ENCODE data around the gene MTREX.

MTREX gene

DNA sequence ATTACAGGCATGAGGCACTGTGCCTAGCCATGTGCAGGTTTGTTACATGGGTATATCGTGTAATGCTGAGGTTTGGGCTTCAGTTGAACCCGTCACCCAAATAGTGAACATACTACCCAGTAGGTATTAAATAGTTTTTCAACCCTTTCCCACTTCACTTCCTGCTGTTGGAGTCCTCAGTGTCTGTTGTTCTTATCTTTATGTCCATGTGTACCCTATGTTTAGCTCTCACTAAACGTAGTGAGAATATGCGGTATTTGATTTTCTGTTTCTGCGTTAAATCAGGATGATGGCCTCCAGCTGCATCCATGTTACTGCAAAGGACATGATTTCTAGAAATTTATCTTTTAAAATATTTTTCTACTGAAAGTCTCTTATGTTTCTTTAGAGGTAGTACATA is 17.8 kb downstream of the MTREX start:
- DNase-seq, result no peak

DNA sequence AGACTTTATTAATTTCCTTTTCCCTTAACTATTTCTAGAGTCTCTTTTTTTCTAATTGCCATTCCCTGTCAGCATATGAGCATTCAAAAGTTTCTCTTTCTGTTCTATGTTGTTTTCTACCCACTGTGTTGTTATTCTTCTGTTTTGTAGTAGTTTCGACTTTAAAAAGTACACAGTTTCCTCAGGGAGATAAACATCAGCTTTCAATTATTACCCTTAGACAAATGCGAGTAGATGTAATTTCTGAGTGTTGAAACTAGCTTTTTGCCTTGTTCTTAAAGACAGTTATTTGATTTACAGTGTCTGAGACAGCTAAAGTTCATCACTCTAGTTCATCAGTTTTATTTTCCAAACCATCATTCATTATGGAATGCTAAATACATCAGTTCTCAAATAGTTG is 19.5 kb downstream of the MTREX start:
- DNase-seq, result no peak

DNA sequence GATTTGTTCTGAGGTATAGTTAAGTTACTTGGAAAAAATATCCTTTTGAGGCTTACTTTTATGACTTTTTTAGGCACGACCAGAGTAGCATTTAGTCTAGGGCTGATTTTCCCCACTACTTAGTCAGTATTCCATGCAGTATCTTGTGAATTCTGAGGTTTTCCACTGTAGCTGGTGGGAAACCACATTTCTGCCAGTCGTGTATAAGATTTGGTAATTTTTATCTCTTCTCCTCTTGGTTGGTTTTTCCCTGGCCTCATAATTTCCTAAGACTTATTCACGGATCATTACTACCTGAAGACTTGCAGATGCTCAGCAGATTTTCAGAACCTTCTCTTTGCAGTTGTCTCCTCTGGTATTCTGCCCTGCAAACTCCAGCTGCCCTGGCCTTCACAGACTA is 23.5 kb downstream of the MTREX start:
- no peak for DNase-seq

DNA sequence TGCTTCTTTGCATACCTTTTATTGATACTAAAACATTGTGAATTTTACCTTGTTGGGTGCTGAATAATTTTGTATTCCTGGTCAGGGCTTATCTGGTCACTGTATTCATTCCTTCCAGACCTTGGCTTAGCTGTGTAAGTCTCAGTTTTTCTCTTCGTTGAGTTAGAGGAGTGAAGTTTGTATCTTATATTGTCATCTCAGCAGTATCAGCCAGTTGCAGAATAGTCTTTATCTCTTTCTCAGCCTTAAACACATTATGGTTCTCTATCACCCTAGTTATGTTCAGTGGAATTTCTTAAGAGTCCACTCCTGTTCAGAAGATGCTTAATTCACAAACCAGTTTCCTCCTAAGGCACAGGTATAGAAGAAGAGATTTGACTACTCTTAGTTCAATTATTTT is 25.2 kb downstream of the MTREX start:
- DNase-seq, result no peak

DNA sequence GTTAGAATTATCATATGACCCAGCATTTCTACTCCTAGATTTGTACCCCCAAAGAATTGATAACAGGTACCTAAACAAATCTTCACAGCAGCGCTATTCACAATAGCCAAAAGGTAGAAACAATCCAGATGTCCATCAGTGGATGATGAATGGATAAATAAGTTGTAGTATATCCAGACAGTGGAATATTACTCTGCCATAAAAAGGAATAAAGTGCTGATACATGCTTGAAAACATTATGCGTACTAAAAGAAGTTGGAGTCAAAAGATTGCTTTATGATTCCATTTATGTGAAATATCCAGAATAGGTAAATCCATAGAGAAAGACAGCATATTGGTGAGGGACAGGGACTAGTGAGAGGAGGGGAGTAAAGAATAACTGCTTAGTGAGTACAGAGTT is 26.0 kb downstream of the MTREX start:
- DNase-seq, result no peak

DNA sequence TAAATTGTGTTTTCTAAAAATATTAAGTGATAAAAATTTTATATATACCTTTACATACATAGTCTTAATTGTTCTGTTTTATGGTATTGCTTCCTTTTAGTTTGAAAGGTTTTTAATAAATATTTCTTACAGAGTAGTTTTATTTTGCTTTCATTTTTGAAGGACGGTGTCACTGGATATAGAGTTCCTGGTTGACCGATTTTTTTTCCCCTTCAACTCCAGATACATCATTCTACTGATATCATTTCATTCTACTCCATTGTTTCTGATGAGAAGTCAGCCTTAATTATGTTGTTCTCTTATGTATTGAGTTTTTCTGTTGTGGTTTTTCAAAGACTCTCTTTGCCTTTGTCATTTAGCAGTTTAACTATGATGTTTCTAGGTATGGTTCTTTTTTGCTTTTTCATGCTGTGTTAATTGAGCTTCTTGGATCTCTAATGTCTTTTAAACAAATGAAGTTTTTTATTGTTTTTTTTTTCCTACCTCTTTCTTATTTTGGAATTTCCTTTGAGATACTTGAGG is 30.4 kb downstream of the MTREX start:
- peak; percentile 11 for DNase-seq

DNA sequence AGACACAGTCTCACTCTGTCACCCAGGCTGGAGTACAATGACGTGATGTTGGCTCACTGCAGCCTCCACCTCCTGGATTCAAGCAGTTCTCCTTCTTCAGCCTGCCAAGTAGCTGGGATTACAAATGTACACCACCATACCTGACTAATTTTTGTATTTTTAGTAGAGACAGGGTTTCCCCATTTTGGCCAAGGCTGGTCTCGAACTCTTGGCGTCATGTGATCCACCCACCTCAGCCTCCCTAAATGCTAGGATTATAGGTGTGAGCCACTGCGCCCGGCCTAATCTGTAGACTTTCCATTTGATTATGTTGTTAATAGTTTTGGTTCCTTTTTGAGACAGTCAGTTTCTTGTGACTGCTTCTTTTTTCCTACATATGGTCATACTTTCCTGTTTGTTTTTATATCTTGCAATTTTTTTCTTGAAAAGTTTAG is 31.0 kb downstream of the MTREX start:
- no peak for DNase-seq

DNA sequence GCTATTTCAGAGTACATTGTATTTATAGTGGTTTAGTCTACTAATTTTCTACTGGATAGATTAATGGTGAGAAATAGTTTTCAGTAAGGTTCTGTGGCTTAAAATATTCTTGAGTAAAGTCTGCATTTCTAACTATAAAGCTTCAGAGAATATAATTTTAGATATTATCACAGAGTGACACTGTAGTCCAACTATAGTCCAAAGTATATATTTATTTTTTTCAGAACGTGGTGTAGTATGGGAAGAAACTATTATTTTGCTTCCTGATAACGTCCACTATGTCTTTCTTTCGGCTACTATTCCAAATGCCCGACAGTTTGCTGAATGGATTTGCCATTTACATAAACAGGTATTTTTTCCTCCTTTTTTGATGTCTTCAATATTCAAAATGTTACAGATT is 35.3 kb downstream of the MTREX start:
- no peak for DNase-seq

DNA sequence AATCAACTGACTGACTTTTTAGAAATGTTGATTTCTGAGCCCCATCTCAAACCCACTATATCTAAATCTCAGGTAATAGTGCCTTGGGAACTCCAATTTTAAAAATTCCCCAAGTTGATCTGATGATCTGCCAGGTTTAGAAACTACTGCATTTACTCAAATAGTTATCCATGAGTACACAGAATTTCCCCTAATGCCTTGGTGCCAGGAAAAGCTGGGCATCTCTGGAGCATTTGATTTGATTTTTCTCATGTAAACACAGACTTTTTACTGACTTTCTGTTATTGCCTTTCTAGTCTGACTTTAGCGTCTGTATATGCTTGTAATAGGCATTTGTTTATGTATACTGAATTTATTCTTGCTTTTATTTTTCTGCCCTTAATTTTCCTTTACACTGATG is 35.8 kb downstream of the MTREX start:
- no peak for DNase-seq

DNA sequence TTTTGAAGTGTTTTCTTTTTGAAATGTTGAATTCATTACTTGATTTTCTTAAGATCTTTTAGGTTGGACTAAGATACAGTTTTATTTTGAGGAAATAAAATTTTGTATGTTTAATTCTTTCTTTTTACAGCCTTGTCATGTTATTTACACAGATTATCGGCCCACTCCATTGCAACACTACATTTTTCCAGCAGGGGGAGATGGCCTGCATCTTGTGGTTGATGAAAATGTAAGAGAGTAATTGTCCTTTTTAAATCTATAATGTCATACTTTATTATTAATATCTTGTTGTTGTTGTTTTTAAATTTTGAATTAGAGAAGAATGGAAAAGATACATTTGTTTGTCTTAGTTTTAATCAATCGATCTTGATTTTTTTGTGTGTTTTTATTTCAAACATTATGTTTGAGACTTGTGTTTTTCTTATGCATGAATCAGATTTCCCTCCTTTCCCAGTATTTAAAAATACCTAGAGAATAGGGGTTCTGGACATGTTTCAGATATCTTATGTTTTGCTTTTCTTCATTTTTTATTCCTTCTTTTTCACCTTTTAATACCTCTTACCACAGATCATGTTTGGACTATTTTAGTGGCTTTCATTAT is 36.7 kb downstream of the MTREX start:
- DNase-seq, result peak; percentile 82

DNA sequence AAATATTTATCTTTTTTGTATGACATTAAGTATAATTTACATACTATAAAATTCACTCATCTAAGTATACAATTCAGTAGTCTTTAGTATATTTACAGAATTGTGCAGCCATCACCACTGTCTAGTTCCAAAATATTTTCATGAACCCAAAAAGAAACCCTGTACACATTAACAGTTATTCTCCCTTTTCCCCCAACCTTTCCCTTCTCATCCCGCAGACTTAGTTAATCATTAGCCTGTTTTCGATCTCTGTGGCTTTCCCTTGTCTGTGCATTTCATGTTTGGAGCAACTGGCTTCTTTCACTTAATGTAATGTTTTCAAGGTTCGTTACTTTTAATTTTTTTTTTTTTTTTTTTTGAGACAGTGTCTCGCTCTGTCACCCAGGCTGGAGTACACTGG is 37.5 kb downstream of the MTREX start:
- DNase-seq, result no peak

DNA sequence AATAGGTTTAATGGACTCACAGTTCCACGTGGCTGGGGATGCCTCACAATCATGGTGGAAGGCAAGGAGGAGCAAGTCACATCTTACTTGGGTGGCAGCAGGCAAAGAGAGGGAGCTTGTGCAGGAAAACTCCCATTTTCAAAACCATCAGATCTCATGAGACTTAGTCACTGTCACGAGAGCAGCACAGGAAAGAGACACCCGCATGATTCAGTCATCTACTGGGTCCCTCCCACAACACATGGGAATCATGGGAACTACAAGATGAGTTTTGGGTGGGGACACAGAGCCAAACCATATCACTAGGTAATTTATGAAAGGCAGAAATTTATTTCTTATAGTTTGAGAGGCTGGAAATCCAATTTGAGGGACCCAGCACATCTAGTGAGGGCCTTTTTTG is 40.0 kb downstream of the MTREX start:
- no peak for DNase-seq

DNA sequence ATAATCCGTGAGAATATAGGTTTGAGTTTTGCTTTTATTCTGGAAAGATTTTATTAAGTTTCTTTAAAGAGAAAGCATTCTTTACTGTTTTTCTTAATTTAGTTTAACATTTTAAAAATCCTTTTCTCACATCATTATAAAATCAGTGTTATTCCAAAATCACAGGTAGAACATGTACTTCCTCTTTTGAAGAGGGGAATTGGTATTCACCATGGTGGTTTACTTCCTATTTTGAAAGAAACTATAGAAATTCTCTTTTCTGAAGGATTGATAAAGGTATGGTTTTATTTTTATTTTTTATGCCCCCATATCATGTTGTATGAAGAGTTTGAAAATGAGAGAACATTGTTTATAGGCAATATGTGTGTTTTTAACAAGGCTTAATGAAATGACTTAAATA is 43.0 kb downstream of the MTREX start:
- no peak for DNase-seq

DNA sequence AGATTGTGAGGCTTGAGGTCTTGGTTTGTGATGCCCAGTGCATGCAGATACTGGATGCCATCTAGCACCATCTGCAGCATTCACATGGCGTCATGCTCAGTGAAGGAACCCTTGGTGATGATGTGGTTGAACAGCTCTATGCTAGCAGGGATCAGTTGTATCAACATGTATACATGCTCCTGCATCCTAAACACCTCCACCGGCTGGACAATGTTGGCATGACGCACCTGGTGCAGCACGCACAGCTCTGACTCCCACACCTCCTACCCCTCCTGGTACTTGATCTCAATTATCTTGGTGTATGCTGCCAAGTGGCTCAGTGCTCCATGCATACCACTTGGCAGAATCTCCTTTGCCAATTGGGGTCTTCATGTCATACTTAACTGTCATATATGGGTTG is 49.1 kb downstream of the MTREX start:
- no peak for DNase-seq

DNA sequence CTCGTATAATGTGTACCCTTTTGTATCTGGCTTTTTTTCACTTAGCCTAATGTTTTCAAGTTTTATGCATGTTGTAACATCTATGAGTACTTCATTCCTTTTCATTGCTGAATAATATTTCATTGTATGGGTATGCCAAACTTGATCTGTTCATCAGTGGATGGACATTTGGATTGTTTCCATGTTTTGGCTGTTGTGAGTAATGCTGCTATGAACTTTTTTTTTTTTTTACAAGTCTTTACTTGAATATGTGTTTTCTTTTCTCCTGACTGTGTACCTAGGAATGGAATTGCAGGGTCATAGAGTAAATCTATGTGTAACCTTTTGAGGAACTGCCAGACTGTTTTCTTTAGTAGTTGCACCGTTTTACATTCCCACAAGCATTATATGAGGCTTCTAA is 52.4 kb downstream of the MTREX start:
- DNase-seq, result no peak

DNA sequence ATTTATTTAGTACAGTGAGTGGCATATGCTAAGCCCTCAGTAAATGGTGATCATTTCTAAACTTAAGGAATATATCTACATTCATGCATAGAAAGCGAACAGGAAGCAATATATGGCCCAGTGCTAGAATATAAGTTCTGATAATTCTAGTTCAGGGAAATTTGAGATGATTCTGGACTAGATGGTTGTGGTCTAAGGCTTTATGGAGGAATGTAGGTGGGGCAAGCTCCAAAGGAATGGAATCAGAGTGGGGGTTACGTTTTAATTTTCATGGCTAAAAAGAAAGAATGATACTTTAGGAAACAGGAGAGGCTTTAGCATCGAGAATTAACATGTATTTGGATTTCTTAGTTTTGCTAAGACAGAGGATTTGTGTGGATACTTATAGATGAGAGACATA is 56.1 kb downstream of the MTREX start:
- DNase-seq, result no peak

DNA sequence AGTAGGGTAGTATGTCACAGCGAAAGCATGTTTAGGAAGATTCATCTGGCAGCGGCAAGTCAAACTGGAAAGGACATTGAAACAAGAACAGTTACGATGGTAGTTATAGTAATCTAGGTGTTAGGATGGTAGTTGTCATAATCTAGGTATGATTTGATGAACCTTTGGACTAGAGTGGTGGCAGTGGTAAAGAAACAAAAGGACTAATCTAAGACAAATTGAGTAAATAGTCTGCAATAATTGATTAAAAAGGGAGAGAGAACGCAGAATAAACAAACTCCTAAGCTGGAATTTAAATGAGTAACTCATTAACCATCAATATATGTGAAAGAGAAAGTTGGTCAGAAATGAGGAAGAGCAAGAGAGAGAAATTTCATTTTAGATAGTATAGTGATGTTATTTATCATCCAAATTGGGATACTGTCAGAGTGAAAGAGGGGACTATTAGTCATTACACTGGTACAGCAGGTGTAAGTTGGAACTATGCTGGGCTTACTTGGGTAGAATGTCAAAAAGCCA is 56.8 kb downstream of the MTREX start:
- no peak for DNase-seq

DNA sequence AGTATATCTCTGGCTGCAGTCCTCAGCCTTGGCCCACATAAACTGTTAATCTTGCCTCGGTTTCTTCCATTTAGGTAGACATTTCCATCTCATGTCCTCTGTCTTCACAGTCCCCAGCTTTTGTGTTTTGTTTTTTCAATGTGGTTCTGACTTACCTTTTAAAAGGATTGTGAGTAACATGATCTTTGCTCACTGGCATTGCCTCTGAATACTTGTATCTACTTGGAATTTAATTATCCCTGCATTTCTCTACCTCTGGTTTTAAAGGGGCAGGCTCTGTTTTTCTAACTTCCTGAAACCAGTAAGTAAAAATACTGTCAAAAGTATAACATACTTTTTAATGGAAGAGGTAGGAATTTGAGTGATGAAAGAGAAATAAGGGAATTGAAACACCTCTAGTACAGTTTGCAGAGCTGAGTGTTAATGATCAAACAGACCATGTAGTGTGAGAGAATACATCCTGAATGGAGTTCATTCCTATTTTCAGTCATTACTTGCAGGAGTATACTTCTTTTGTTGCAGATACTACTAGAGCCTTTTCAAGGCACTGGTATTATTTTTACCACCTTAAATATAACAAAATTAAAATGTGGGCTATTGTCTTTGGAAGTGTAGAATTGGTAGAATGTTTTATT is 62.6 kb downstream of the MTREX start:
- DNase-seq, result no peak

DNA sequence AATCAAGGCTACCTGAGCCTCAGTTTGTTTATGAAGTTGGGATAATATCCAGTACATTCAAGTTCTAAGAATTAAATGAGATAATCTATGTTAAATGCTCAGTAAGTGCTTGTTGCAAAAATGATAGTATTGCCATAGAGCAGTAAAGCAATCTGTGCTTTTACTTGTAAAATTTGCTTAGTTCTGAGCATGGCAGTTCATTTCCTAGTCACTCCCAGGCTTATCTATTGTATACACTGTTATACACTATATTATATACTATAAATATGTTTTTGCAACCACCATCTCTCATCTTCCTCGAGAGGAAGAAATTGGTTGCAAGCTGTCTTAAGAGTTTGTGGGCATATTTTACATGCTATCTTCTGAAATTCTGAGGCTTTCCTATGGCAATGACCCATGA is 63.4 kb downstream of the MTREX start:
- no peak for DNase-seq

DNA sequence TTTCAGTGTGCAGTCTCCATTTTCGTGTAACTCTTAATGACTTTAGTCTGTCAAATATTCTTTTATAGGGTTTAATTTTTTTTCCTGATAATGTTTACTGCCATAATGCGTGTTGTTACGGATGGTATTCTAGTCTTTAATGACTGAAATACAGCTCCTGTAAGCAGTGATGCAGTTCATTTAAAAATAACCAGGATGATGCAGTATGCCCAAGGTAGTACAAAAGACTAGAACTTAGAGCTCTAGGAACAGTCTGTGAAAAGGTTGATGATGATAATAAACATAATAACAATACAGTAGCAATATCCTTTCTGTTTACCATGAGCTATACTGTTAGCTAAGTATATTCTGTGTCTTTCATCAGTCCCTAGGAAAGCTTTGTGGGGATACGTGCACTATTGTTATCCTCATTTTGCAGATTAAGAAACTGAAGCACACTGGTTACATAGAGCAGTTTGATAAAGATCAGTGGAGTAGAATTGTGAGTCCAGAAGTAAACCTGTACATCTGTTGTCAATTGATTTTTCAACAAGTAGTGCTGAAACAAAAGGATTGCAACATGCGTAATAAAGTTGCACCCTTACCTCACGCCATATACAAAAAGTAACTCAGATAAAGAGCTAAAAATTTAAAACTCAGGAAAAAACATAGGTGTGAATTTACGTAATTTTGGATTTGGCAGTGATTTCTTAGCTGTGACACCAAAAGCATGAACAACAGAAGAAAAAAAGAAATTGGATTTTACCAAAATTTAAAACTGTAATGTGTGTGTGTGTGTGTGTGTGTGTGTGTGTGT is 64.5 kb downstream of the MTREX start:
- no peak for DNase-seq

DNA sequence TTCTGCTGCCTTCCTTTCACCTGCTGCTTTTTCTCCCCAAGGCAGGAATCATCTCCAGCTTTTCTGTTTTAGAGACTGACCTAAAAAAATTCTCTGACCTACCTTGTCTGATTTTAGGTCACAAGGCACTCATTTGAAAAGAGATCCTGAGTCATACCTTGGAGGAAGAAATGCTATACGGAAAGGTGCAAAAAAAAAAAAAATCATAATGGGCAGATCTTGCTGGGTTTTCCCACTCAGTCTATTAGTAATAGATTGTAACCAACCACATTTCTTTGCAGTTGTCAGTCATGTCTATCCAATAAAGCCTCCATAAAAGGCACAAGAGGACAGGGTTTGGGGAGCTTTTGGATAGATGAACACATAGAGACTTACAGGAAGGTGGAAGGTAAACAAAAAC is 70.0 kb downstream of the MTREX start:
- no peak for DNase-seq

DNA sequence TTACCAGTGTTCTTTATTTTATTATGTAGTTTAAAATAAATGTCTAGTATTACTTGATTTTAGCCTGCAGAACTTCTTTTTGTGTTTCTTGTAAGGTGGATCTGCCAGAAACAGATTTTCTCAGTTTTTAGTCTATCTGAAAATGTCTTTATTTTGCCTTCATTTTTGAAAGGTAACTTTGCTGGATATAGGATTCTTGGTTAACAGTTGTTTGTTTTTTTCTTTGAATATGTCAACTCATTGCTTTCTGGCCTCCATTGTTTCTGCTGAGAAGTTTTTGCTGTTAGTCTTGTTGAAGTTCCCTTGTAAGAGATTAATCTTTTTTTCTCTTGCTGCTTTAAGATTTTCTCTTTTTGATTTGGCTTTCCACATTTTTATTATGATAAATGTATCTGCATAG is 75.5 kb downstream of the MTREX start:
- peak; percentile 10 for DNase-seq

DNA sequence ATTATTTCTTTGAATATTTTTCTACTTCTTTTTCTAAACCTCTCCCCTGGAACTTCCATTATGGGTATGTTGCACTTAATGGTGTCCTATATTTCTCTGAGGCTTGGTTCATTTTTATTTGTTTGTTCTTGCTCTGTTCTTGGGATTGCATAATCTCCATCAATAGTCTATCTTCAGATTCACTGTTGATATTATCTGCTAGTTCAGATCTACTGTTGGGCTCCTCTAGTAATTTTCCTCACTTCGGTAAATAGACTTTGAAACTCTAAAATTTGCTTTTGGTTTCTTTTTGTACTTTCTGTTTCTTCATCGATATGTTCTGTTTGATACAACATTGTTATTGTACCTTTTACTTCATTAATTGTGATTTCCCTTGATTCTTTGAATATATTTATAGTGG is 76.3 kb downstream of the MTREX start:
- peak; percentile 18 for DNase-seq

DNA sequence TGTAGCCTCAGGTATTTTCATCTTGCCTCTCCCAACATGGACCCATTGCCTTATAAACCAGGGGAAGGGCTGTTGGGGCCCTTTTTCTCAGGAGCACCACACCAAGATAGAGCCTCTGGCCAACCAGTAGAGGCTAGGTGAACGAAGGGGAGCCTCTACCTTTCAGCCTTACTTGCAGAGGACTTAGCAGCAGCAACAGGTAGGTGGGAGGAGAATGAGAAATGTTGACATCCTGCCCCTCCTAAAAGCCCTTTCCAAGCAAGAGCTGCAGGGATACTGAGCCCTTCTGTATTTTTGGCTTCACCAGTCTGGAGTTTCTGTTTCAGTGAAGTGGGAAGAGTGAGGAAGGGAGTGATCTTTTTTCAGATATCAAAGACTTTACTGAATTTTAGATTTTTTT is 77.4 kb downstream of the MTREX start:
- no peak for DNase-seq

Data from OCI-M1 (cell line).